WERI-Rb-1 (cell line): ENCODE data around the gene TRABD2B.

ENCODE experiments used
- DNase-seq: peaks from one replicate; pipeline ENCODE4 v3.0.0-alpha.2; 2020
- H3K27ac ChIP-seq: fragments of 250-450 bp; sonication (Bioruptor Pico); 2 replicates; pipeline ENCODE4 v1.5.1; 2020; ENCODE audit warnings: mild to moderate bottlenecking, moderate library complexity
- H3K27me3 ChIP-seq: fragments of 250-450 bp; sonication (Bioruptor Pico); 2 replicates; pipeline ENCODE4 v1.5.1; 2021; ENCODE audit warnings: mild to moderate bottlenecking, low read depth, moderate library complexity; ENCODE audit not compliant: insufficient read depth, severe bottlenecking
- H3K36me3 ChIP-seq: fragments of 250-450 bp; sonication (Bioruptor Pico); 2 replicates; pipeline ENCODE4 v1.5.1; 2020; ENCODE audit warnings: mild to moderate bottlenecking, moderate library complexity
- H3K4me3 ChIP-seq: 2 replicates; pipeline ENCODE4 v1.5.1; 2011; ENCODE audit warnings: low read depth, mild to moderate bottlenecking, control low read depth, low read length
- H3K9me3 ChIP-seq: fragments of 250-450 bp; sonication (Bioruptor Pico); 2 replicates; pipeline ENCODE4 v1.5.1; 2021; ENCODE audit warnings: mild to moderate bottlenecking, moderate library complexity; ENCODE audit not compliant: severe bottlenecking
- CTCF ChIP-seq: IDR thresholded peaks from 2 replicates; pipeline ENCODE4 v1.5.1; 2011; ENCODE audit warnings: low read depth, mild to moderate bottlenecking, control low read depth, inconsistent platforms, low read length

Gene TRABD2B

GRCh38 chr1:47999097-47999496, 1.9 kb upstream of the TRABD2B start:
- Histone ChIP-seq H3K27ac (no peak overlapping the region), H3K9me3 (no peaks in the 10 kb centered on the region), H3K36me3 (no peaks in the 10 kb centered on the region), H3K4me3 (no peak overlapping the region), H3K27me3 (peaks cover 6% of the 10 kb centered on the region)
- no peak for DNase-seq
- TF ChIP-seq CTCF = no peak

DNA sequence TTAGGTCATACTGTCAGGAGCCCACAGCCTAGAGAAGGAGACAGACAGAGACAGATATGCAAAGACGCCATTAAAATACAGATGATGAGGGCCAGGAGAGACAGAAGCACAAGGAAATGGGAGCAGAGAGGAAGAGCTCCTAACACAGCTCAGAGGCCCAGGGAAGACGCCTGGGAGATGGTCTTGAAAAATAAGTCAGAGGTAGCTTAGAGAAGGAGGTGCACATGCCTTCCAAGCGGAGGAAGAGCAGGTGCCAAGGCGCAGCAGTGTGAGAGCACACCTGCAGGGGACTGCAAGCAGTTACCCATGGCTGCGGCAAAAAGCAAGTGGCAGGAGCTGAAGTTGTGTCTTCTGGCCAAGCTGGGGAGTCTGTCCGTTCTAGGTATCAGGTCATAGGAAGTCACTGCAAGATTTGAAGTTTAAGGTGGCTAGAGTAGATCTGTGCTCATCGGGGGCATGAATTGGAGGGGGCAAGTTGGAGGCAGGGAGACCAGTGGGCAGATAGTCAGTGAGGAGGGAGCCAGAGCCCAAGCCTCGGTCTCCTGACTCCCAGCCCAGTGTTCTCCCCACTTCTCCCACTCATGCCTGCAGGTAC, 1.3 kb upstream of the TRABD2B start:
- Histone ChIP-seq H3K27me3 (peaks cover 6% of the 10 kb centered on the region), H3K27ac (no peak overlapping the region), H3K36me3 (no peaks in the 10 kb centered on the region), H3K4me3 (no peak overlapping the region), H3K9me3 (no peaks in the 10 kb centered on the region)
- no peak for DNase-seq
- no peak for TF ChIP-seq CTCF

DNA sequence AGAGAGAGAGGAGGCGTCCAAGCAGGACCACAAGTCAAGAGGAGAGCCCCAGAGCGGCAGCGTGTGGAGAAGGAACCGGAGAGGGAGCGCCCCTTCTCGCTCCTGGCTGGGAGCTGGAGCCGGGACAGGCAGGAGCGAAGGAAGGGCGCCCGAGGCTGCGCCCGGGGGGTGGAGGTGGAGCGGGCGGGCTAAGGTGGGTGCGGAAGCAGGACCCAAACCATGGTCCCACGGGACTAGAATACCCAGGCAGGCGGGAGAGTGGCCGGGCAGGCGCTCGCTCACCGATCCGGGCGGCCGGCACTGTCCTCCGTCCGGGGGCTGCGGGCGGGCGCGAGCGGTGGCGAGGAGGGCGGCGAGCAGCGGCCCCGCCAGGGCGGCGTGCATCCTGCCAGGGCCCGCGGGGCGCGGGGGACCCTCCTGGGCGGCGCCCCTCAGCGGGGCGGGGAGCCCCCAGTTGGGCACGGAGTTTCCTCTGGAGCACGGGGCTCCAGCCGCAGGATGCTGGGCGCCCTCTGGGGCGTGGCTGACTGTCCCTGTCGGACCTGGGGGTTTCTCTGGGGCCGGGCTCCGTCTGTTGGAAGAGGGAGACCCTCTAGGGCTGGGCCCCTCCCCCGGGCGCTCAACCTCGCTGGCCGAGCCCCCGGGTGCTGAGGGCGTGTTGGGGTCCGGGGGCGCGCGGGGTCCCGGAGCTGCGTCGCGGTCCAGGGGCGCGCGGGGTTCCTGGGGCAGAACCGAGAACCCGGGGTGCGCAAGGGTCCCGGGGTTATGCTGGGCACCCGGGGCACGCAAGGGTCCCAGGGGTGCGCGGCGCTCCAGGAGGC, 569 bp downstream of the TRABD2B start:
- no peaks in the 10 kb centered on the region for H3K36me3 ChIP-seq
- TF ChIP-seq CTCF = no peak
- no peak for DNase-seq
- no peak overlapping the region for H3K27ac ChIP-seq
- peak overlapping the region; percentile 41 for H3K4me3 ChIP-seq
- H3K9me3 ChIP-seq = no peaks in the 10 kb centered on the region
- peaks cover 6% of the 10 kb centered on the region for H3K27me3 ChIP-seq

GRCh38 chr1:47996060-47996405, 1.2 kb downstream of the TRABD2B start:
- Histone ChIP-seq H3K4me3 (no peak overlapping the region), H3K36me3 (no peaks in the 10 kb centered on the region), H3K9me3 (no peaks in the 10 kb centered on the region), H3K27me3 (peaks cover 6% of the 10 kb centered on the region), H3K27ac (no peak overlapping the region)
- DNase-seq = no peak
- no peak for TF ChIP-seq CTCF

- TF ChIP-seq CTCF = no peak
- Histone ChIP-seq H3K27me3 (peaks cover 6% of the 10 kb centered on the region), H3K27ac (no peak overlapping the region), H3K9me3 (no peaks in the 10 kb centered on the region), H3K4me3 (no peak overlapping the region), H3K36me3 (no peaks in the 10 kb centered on the region)
- DNase-seq = no peak
These were observed 1.7 kb downstream of the TRABD2B start for GRCh38 chr1:47995306-47996050.
